Measurements from ENCODE around the gene CITED4.

CITED4 gene

GRCh38 chr1:40862008-40862863 lies at the start of gene CITED4:
CITED4 (minus strand) TSS chr1:40862363; CDS start chr1:40862127, 236 bp downstream.
- intact Hi-C loops (cut with micrococcal nuclease): loop anchor here (5.0 kb wide), 1 partner anchor 60 kb away; no protein-coding TSS in a partner anchor
- Mint-ChIP-seq H3K4me1 (ENCODE audit: low read depth) (peaks cover 26% of the 10 kb centered on the region), H3K9me3 (no peaks in the 10 kb centered on the region), H3K27ac (peak within 1 kb of the TSS; percentile 79), H3K36me3 (ENCODE audit: low read depth) (no peaks in the 10 kb centered on the region), H3K27me3 (peaks cover 21% of the 10 kb centered on the region), H3K4me3 (peak within 1 kb of the TSS; percentile 83)

- Mint-ChIP-seq H3K9me3 (no peaks in the 10 kb centered on the region), H3K27me3 (peaks cover 4% of the 10 kb centered on the region), H3K36me3 (ENCODE audit: low read depth) (no peaks in the 10 kb centered on the region), H3K4me1 (ENCODE audit: low read depth) (peaks cover 12% of the 10 kb centered on the region), H3K27ac (no peak overlapping the region), H3K4me3 (no peak overlapping the region)
- intact Hi-C loops (cut with micrococcal nuclease): no loop called here
These were observed 48.9 kb upstream of the CITED4 start for GRCh38 chr1:40911105-40911504.

GRCh38 chr1:40909281-40909680 lies 47.1 kb upstream of the CITED4 start:
- Mint-ChIP-seq H3K9me3 (no peaks in the 10 kb centered on the region), H3K36me3 (ENCODE audit: low read depth) (no peaks in the 10 kb centered on the region)
- intact Hi-C loops (cut with micrococcal nuclease): no loop called here

GRCh38 chr1:40908350-40908749 lies 46.2 kb upstream of the CITED4 start:
- no peaks in the 10 kb centered on the region for H3K9me3 Mint-ChIP-seq
- H3K4me3 Mint-ChIP-seq: no peak overlapping the region
- H3K36me3 Mint-ChIP-seq (ENCODE audit: low read depth): no peaks in the 10 kb centered on the region
- no peak overlapping the region for H3K27ac Mint-ChIP-seq
- H3K27me3 Mint-ChIP-seq: peaks cover 6% of the 10 kb centered on the region
- intact Hi-C loops (cut with micrococcal nuclease): no loop called here
- peaks cover 27% of the 10 kb centered on the region for H3K4me1 Mint-ChIP-seq (ENCODE audit: low read depth)

More at GRCh38 chr1:40909281-40909680, 47.1 kb upstream of the CITED4 start:
- Mint-ChIP-seq H3K27ac (no peak overlapping the region), H3K4me1 (ENCODE audit: low read depth) (peaks cover 24% of the 10 kb centered on the region), H3K4me3 (no peak overlapping the region), H3K27me3 (peaks cover 4% of the 10 kb centered on the region)

GRCh38 chr1:40907899-40908298 lies 45.7 kb upstream of the CITED4 start:
- H3K27ac Mint-ChIP-seq: no peak overlapping the region
- peaks cover 27% of the 10 kb centered on the region for H3K4me1 Mint-ChIP-seq (ENCODE audit: low read depth)
- intact Hi-C loops (cut with micrococcal nuclease): no loop called here
- no peaks in the 10 kb centered on the region for H3K9me3 Mint-ChIP-seq
- peaks cover 8% of the 10 kb centered on the region for H3K27me3 Mint-ChIP-seq
- no peaks in the 10 kb centered on the region for H3K36me3 Mint-ChIP-seq (ENCODE audit: low read depth)
- H3K4me3 Mint-ChIP-seq: no peak overlapping the region

GRCh38 chr1:40906781-40907400 lies 44.7 kb upstream of the CITED4 start:
- H3K27me3 Mint-ChIP-seq: peaks cover 18% of the 10 kb centered on the region

GRCh38 chr1:40905061-40905460 lies 42.9 kb upstream of the CITED4 start:
- intact Hi-C loops (cut with micrococcal nuclease): no loop called here
- Mint-ChIP-seq H3K27me3 (peaks cover 21% of the 10 kb centered on the region), H3K4me1 (ENCODE audit: low read depth) (peaks cover 35% of the 10 kb centered on the region), H3K9me3 (no peaks in the 10 kb centered on the region), H3K4me3 (no peak overlapping the region), H3K27ac (no peak overlapping the region), H3K36me3 (ENCODE audit: low read depth) (no peaks in the 10 kb centered on the region)

More at GRCh38 chr1:40906781-40907400, 44.7 kb upstream of the CITED4 start:
- Mint-ChIP-seq H3K36me3 (ENCODE audit: low read depth) (no peaks in the 10 kb centered on the region), H3K9me3 (no peaks in the 10 kb centered on the region), H3K4me1 (ENCODE audit: low read depth) (peaks cover 33% of the 10 kb centered on the region), H3K4me3 (no peak overlapping the region), H3K27ac (no peak overlapping the region)
- intact Hi-C loops (cut with micrococcal nuclease): no loop called here

GRCh38 chr1:40903106-40903505 lies 40.9 kb upstream of the CITED4 start:
- Mint-ChIP-seq H3K36me3 (ENCODE audit: low read depth) (no peaks in the 10 kb centered on the region), H3K4me3 (no peak overlapping the region), H3K4me1 (ENCODE audit: low read depth) (peaks cover 48% of the 10 kb centered on the region), H3K9me3 (no peaks in the 10 kb centered on the region), H3K27me3 (peaks cover 21% of the 10 kb centered on the region), H3K27ac (no peak overlapping the region)
- intact Hi-C loops (cut with micrococcal nuclease): no loop called here

- Mint-ChIP-seq H3K4me3 (no peak overlapping the region), H3K27ac (no peak overlapping the region), H3K4me1 (ENCODE audit: low read depth) (peaks cover 52% of the 10 kb centered on the region), H3K27me3 (peaks cover 17% of the 10 kb centered on the region), H3K9me3 (no peaks in the 10 kb centered on the region), H3K36me3 (ENCODE audit: low read depth) (no peaks in the 10 kb centered on the region)
- intact Hi-C loops (cut with micrococcal nuclease): no loop called here
These were observed 40.0 kb upstream of the CITED4 start for GRCh38 chr1:40901886-40902852.

- peaks cover 8% of the 10 kb centered on the region for H3K36me3 Mint-ChIP-seq (ENCODE audit: low read depth)
- intact Hi-C loops (cut with micrococcal nuclease): no loop called here
These were observed 37.2 kb upstream of the CITED4 start for GRCh38 chr1:40899230-40899870.

GRCh38 chr1:40898431-40898901 lies 36.3 kb upstream of the CITED4 start:
- H3K27ac Mint-ChIP-seq: no peak overlapping the region
- no peak overlapping the region for H3K4me3 Mint-ChIP-seq
- peaks cover 20% of the 10 kb centered on the region for H3K9me3 Mint-ChIP-seq
- peaks cover 31% of the 10 kb centered on the region for H3K4me1 Mint-ChIP-seq (ENCODE audit: low read depth)
- peaks cover 8% of the 10 kb centered on the region for H3K36me3 Mint-ChIP-seq (ENCODE audit: low read depth)
- H3K27me3 Mint-ChIP-seq: peaks cover 17% of the 10 kb centered on the region
- intact Hi-C loops (cut with micrococcal nuclease): no loop called here

More at GRCh38 chr1:40899230-40899870, 37.2 kb upstream of the CITED4 start:
- Mint-ChIP-seq H3K4me3 (no peak overlapping the region), H3K4me1 (ENCODE audit: low read depth) (peaks cover 34% of the 10 kb centered on the region), H3K27me3 (peaks cover 17% of the 10 kb centered on the region), H3K27ac (no peak overlapping the region), H3K9me3 (peaks cover 11% of the 10 kb centered on the region)

GRCh38 chr1:40897513-40897912 lies 35.4 kb upstream of the CITED4 start:
- H3K9me3 Mint-ChIP-seq: peaks cover 26% of the 10 kb centered on the region
- H3K36me3 Mint-ChIP-seq (ENCODE audit: low read depth): peaks cover 8% of the 10 kb centered on the region
- peaks cover 30% of the 10 kb centered on the region for H3K4me1 Mint-ChIP-seq (ENCODE audit: low read depth)
- no peak overlapping the region for H3K4me3 Mint-ChIP-seq
- H3K27me3 Mint-ChIP-seq: peaks cover 11% of the 10 kb centered on the region
- no peak overlapping the region for H3K27ac Mint-ChIP-seq
- intact Hi-C loops (cut with micrococcal nuclease): no loop called here

GRCh38 chr1:40896482-40896881 lies 34.3 kb upstream of the CITED4 start:
- Mint-ChIP-seq H3K27ac (no peak overlapping the region), H3K36me3 (ENCODE audit: low read depth) (peaks cover 8% of the 10 kb centered on the region), H3K27me3 (peaks cover 5% of the 10 kb centered on the region), H3K4me1 (ENCODE audit: low read depth) (peaks cover 25% of the 10 kb centered on the region), H3K9me3 (peaks cover 26% of the 10 kb centered on the region), H3K4me3 (no peak overlapping the region)
- intact Hi-C loops (cut with micrococcal nuclease): no loop called here

Measured in dendritic cell treated with granulocyte-macrophage colony-stimulating factor and Interleukin-4, amounts not matched to agents 40 ng/mL and 50 ng/mL, for 4 days (primary cell).